T47D (cell line): Measurements from ENCODE around the gene MRPS18B.

ENCODE experiments used
- DNase-seq, 2 experiments: peaks; one replicate each; pipeline versions ENCODE4 v3.0.0 to v3.0.0-alpha.2; 2011 to 2012; ENCODE audit warnings: low read depth in 1 of 2, low spot score in 1 of 2
- JUND ChIP-seq: IDR thresholded peaks from 2 replicates; pipeline ENCODE4 v1.6.1; 2012; ENCODE audit warnings: low read depth
- in situ Hi-C: cut with HindIII; loops from 2 replicates; pipeline ENCODE4 v1.10.0; 2016; ENCODE audit warnings: low sequenced_read_pairs, low pct_unique_long_range_greater_than_20kb

The MRPS18B gene

GRCh38 chr6:30617565-30618269 is at the start of gene MRPS18B:
Gene MRPS18B, plus strand, starts transcription at chr6:30617840. Its CDS starts 26 bp downstream, at chr6:30617866.
- DNase-seq: peak; percentile 71 to 99
- in situ Hi-C loops: no loop called here
- no peak for TF ChIP-seq JUND

GRCh38 chr6:30568245-30568644 is 49.4 kb upstream of the MRPS18B start:
- in situ Hi-C loops: no loop called here
- no peak for DNase-seq
- no peak for TF ChIP-seq JUND

GRCh38 chr6:30570263-30570662 is 47.4 kb upstream of the MRPS18B start:
- DNase-seq: no peak
- in situ Hi-C loops: no loop called here
- TF ChIP-seq JUND: no peak

GRCh38 chr6:30570740-30571074 is 46.9 kb upstream of the MRPS18B start:
- TF ChIP-seq JUND: no peak
- DNase-seq: peak in 1 of 2 experiments; percentile 13
- in situ Hi-C loops: no loop called here

- peak; percentile 86 to 98 for DNase-seq
- TF ChIP-seq JUND: no peak
- in situ Hi-C loops: no loop called here
Measured at GRCh38 chr6:30571075-30571761, 46.4 kb upstream of the MRPS18B start, which contains the start of gene ABCF1. Gene ABCF1, plus strand, starts transcription at chr6:30571442. Its CDS starts 46 bp downstream, at chr6:30571488.

GRCh38 chr6:30571762-30572082 is 45.9 kb upstream of the MRPS18B start:
- in situ Hi-C loops: no loop called here
- TF ChIP-seq JUND: no peak
- no peak for DNase-seq

GRCh38 chr6:30572148-30572547 is 45.5 kb upstream of the MRPS18B start:
- in situ Hi-C loops: no loop called here
- TF ChIP-seq JUND: no peak
- DNase-seq: no peak

GRCh38 chr6:30573113-30573512 is 44.5 kb upstream of the MRPS18B start:
- TF ChIP-seq JUND: no peak
- in situ Hi-C loops: no loop called here
- DNase-seq: no peak

GRCh38 chr6:30578051-30578450 is 39.6 kb upstream of the MRPS18B start:
- in situ Hi-C loops: no loop called here
- DNase-seq: no peak
- no peak for TF ChIP-seq JUND

- no peak for DNase-seq
- in situ Hi-C loops: no loop called here
- no peak for TF ChIP-seq JUND
Measured at GRCh38 chr6:30583921-30584320, 33.7 kb upstream of the MRPS18B start.

GRCh38 chr6:30589754-30590358 is 27.8 kb upstream of the MRPS18B start:
- DNase-seq: no peak
- TF ChIP-seq JUND: no peak
- in situ Hi-C loops: no loop called here

- DNase-seq: no peak
- in situ Hi-C loops: no loop called here
- no peak for TF ChIP-seq JUND
Measured at GRCh38 chr6:30590509-30590908, 27.1 kb upstream of the MRPS18B start.

GRCh38 chr6:30591008-30591407 is 26.6 kb upstream of the MRPS18B start:
- no peak for TF ChIP-seq JUND
- DNase-seq: peak; percentile 64 to 94
- in situ Hi-C loops: no loop called here
